H9 (cell line): ENCODE measurements around the gene MORN1. TPM values are rescaled to one million over a fixed set of nuclear protein-coding genes. Genes with fewer than 3 reads are reported as not detected.

Experiments
- DNase-seq: peaks from one replicate; pipeline ENCODE4 v3.0.0-alpha.2; 2017
- H2AFZ ChIP-seq: one replicate; pipeline ENCODE4 v1.6.1; 2013; ENCODE audit warnings: mild to moderate bottlenecking, low read length, control low read depth, moderate library complexity
- H2AK5ac ChIP-seq: 2 replicates; pipeline ENCODE4 v1.6.1; 2013; ENCODE audit warnings: low read length, control low read depth, mixed read lengths; ENCODE audit not compliant: insufficient read length
- H2BK120ac ChIP-seq: one replicate; pipeline ENCODE4 v1.6.1; 2013; ENCODE audit warnings: low read depth, mild to moderate bottlenecking, low read length, control low read depth, inconsistent platforms; ENCODE audit not compliant: poor library complexity, severe bottlenecking
- H2BK12ac ChIP-seq: 2 replicates; pipeline ENCODE4 v1.6.1; 2013; ENCODE audit warnings: low read length, control low read depth, mixed read lengths, low read depth; ENCODE audit not compliant: insufficient read length
- H2BK15ac ChIP-seq: 2 replicates; pipeline ENCODE4 v1.6.1; 2013; ENCODE audit warnings: low read depth, low read length, control low read depth
- H2BK20ac ChIP-seq: one replicate; pipeline ENCODE4 v1.6.1; 2013; ENCODE audit warnings: low read depth, mild to moderate bottlenecking, low read length, control low read depth, inconsistent platforms; ENCODE audit not compliant: poor library complexity, severe bottlenecking
- H2BK5ac ChIP-seq: 2 replicates; pipeline ENCODE4 v1.6.1; 2013; ENCODE audit warnings: low read length, control low read depth, mixed read lengths; ENCODE audit not compliant: insufficient read length
- H3K14ac ChIP-seq: 2 replicates; pipeline ENCODE4 v1.6.1; 2013; ENCODE audit warnings: low read length, control low read depth; ENCODE audit not compliant: insufficient read depth
- H3K18ac ChIP-seq: 2 replicates; pipeline ENCODE4 v1.6.1; 2013; ENCODE audit warnings: low read depth, mild to moderate bottlenecking, mixed read lengths, low read length, control low read depth; ENCODE audit not compliant: insufficient read length
- H3K23ac ChIP-seq: 2 replicates; pipeline ENCODE4 v1.6.1; 2013; ENCODE audit warnings: low read length, control low read depth, mixed read lengths, low read depth; ENCODE audit not compliant: insufficient read length
- H3K23me2 ChIP-seq: 2 replicates; pipeline ENCODE4 v1.6.1; 2013; ENCODE audit warnings: low read depth, mild to moderate bottlenecking, mixed read lengths, low read length, control low read depth; ENCODE audit not compliant: insufficient read length, poor library complexity, severe bottlenecking
- H3K27ac ChIP-seq: 2 replicates; pipeline ENCODE4 v1.5.1; 2013; ENCODE audit warnings: low read length, control low read depth, mixed read lengths, low read depth; ENCODE audit not compliant: insufficient read length
- H3K27me3 ChIP-seq: 2 replicates; pipeline ENCODE4 v1.6.1; 2013; ENCODE audit warnings: low read length, control low read depth, inconsistent platforms; ENCODE audit not compliant: insufficient read depth
- H3K4ac ChIP-seq: 2 replicates; pipeline ENCODE4 v1.6.1; 2013; ENCODE audit warnings: low read depth, mild to moderate bottlenecking, control low read depth, inconsistent platforms, low read length, moderate library complexity
- H3K4me1 ChIP-seq: 2 replicates; pipeline ENCODE4 v1.6.1; 2013; ENCODE audit warnings: low read length, control low read depth, inconsistent platforms; ENCODE audit not compliant: insufficient read depth
- H3K4me2 ChIP-seq: 2 replicates; pipeline ENCODE4 v1.6.1; 2013; ENCODE audit warnings: low read length, control low read depth, mixed read lengths; ENCODE audit not compliant: insufficient read length, insufficient read depth
- H3K56ac ChIP-seq: 2 replicates; pipeline ENCODE4 v1.6.1; 2013; ENCODE audit warnings: low read depth, mild to moderate bottlenecking, mixed read lengths, low read length, control low read depth; ENCODE audit not compliant: insufficient read length
- H3K79me1 ChIP-seq: 2 replicates; pipeline ENCODE4 v1.6.1; 2013; ENCODE audit warnings: low read depth, mild to moderate bottlenecking, moderate library complexity, low read length, control low read depth, inconsistent platforms; ENCODE audit not compliant: insufficient read depth, poor library complexity, severe bottlenecking
- H3K79me2 ChIP-seq: 2 replicates; pipeline ENCODE4 v1.6.1; 2013; ENCODE audit warnings: low read length, control low read depth, inconsistent platforms; ENCODE audit not compliant: insufficient read depth
- H3K9ac ChIP-seq: 2 replicates; pipeline ENCODE4 v1.6.1; 2013; ENCODE audit warnings: low read length, control low read depth, mixed read lengths; ENCODE audit not compliant: insufficient read length; ENCODE audit errors: extremely low read depth
- H3K9me3 ChIP-seq: one replicate; pipeline ENCODE4 v1.6.1; 2013; ENCODE audit warnings: low read depth, low read length, inconsistent platforms; ENCODE audit not compliant: control insufficient read depth
- H3T11ph ChIP-seq: one replicate; pipeline ENCODE4 v1.6.1; 2013; ENCODE audit warnings: mild to moderate bottlenecking, low read length, control low read depth, inconsistent platforms
- H4K20me1 ChIP-seq: one replicate; pipeline ENCODE4 v1.6.1; 2013; ENCODE audit not compliant: control insufficient read depth, insufficient read length, insufficient read depth
- H4K5ac ChIP-seq: 2 replicates; pipeline ENCODE4 v1.6.1; 2013; ENCODE audit warnings: low read depth, mild to moderate bottlenecking, mixed read lengths, low read length, control low read depth; ENCODE audit not compliant: insufficient read length
- H4K8ac ChIP-seq: replicated peaks from 2 replicates; pipeline ENCODE4 v1.6.1; 2013; ENCODE audit warnings: low read length, control low read depth, mixed read lengths, low read depth; ENCODE audit not compliant: insufficient read length
- H4K91ac ChIP-seq: 2 replicates; pipeline ENCODE4 v1.6.1; 2013; ENCODE audit warnings: low read depth, mild to moderate bottlenecking, moderate library complexity, mixed read lengths, low read length, control low read depth; ENCODE audit not compliant: insufficient read length
- H3K27ac Mint-ChIP-seq, 3 experiments: 2 replicates in 2 of 3; 3 replicates in 1 of 3; pipeline ENCODE4 v1.8.0; 2020 to 2021; ENCODE audit warnings: mixed read lengths in 3 of 3, mild to moderate bottlenecking in 1 of 3, moderate library complexity in 1 of 3
- H3K27me3 Mint-ChIP-seq: 2 replicates; pipeline ENCODE4 v1.8.0; 2021; ENCODE audit warnings: low read depth, mild to moderate bottlenecking, moderate library complexity, mixed read lengths
- H3K36me3 Mint-ChIP-seq, 3 experiments: 2 replicates in 2 of 3; 3 replicates in 1 of 3; pipeline ENCODE4 v1.8.0; 2020 to 2021; ENCODE audit warnings: low read depth in 3 of 3, mixed read lengths in 3 of 3; ENCODE audit not compliant: insufficient read depth in 1 of 3
- H3K4me1 Mint-ChIP-seq, 2 experiments: 2 replicates each; pipeline ENCODE4 v1.8.0; 2020; ENCODE audit warnings: mixed read lengths in 2 of 2
- H3K4me3 Mint-ChIP-seq, 2 experiments: 2 replicates in 1 of 2; 3 replicates in 1 of 2; pipeline ENCODE4 v1.8.0; 2020 to 2021; ENCODE audit warnings: mild to moderate bottlenecking in 2 of 2, mixed read lengths in 2 of 2, moderate library complexity in 1 of 2
- H3K9me3 Mint-ChIP-seq, 2 experiments: 2 replicates in 1 of 2; 3 replicates in 1 of 2; pipeline ENCODE4 v1.8.0; 2020; ENCODE audit warnings: mild to moderate bottlenecking in 2 of 2, mixed read lengths in 2 of 2, moderate library complexity in 1 of 2
- WGBS: extraction: QIAGEN DNeasy Blood & Tissue Kit; methylation state at CpG from one replicate; pipeline ENCODE4 v1.1.7; 2013; ENCODE audit warnings: missing lambda C conversion rate, low lambda C conversion rate, mixed read lengths; ENCODE audit not compliant: insufficient read length; ENCODE audit errors: extremely low coverage; 5-methylcytosine and 5-hydroxymethylcytosine counted together
- total RNA-seq: library from RNA; stranded (reverse); gene quantifications from 2 replicates; pipeline ENCODE4 v1.2.1, GENCODE V29; 2021
- TF ChIP-seq, protein P1 (sequence below): fragments of 200-600 bp; sonication (generic); conservative IDR thresholded peaks from 3 replicates; pipeline ENCODE4 v1.8.0; 2021; ENCODE audit warnings: antibody characterized with exemption, mild to moderate bottlenecking

MORN1 gene
- total RNA-seq, 1 experiment from 2014 or later, result 12.7 TPM

GRCh38 chr1:2415337-2415736 is 24.0 kb upstream of the MORN1 start:
- H3K36me3 Mint-ChIP-seq, result peaks cover 1 to 3% (median 2%) of the 10 kb centered on the region in 3 experiments; a peak in 3 of 7 replicates
- H3K4me3 Mint-ChIP-seq, result no peak overlapping the region
- Histone ChIP-seq H2BK120ac (no peak overlapping the region), H2BK20ac (no peak overlapping the region), H4K5ac (no peak overlapping the region), H3K27me3 (no peaks in the 10 kb centered on the region), H2BK5ac (no peak overlapping the region), H3K9ac (no peak overlapping the region), H3T11ph (no peak overlapping the region), H3K4ac (no peak overlapping the region), H3K56ac (no peak overlapping the region), H4K20me1 (no peaks in the 10 kb centered on the region), H3K14ac (no peak overlapping the region), H2AFZ (no peak overlapping the region), H3K27ac (no peak overlapping the region), H3K9me3 (no peaks in the 10 kb centered on the region), H3K79me1 (no peaks in the 10 kb centered on the region), H3K23ac (no peak overlapping the region), H4K91ac (no peak overlapping the region), H3K18ac (no peak overlapping the region), H3K4me1 (no peaks in the 10 kb centered on the region), H3K4me2 (no peak overlapping the region), H4K8ac (no peak overlapping the region), H3K23me2 (peaks cover 15% of the 10 kb centered on the region), H3K79me2 (no peaks in the 10 kb centered on the region), H2BK15ac (no peak overlapping the region), H2AK5ac (no peak overlapping the region), H2BK12ac (no peak overlapping the region)
- peaks cover 32% of the 10 kb centered on the region for H3K27me3 Mint-ChIP-seq
- TF ChIP-seq, protein P1, sequence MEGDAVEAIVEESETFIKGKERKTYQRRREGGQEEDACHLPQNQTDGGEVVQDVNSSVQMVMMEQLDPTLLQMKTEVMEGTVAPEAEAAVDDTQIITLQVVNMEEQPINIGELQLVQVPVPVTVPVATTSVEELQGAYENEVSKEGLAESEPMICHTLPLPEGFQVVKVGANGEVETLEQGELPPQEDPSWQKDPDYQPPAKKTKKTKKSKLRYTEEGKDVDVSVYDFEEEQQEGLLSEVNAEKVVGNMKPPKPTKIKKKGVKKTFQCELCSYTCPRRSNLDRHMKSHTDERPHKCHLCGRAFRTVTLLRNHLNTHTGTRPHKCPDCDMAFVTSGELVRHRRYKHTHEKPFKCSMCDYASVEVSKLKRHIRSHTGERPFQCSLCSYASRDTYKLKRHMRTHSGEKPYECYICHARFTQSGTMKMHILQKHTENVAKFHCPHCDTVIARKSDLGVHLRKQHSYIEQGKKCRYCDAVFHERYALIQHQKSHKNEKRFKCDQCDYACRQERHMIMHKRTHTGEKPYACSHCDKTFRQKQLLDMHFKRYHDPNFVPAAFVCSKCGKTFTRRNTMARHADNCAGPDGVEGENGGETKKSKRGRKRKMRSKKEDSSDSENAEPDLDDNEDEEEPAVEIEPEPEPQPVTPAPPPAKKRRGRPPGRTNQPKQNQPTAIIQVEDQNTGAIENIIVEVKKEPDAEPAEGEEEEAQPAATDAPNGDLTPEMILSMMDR, result no peak
- DNase-seq, result no peak
- WGBS, result no CpG with 5 or more reads among the region's 11 CpGs
- H3K9me3 Mint-ChIP-seq, result no peaks in the 10 kb centered on the region
- no peak overlapping the region for H3K27ac Mint-ChIP-seq
- H3K4me1 Mint-ChIP-seq, result peaks cover 18 to 26% of the 10 kb centered on the region in 2 experiments
